HCT116 (cell line): ENCODE data around the gene INSIG2. TPM values are rescaled to one million over a fixed set of nuclear protein-coding genes. Genes with fewer than 3 reads are reported as not detected.

Experiments used
- ATAC-seq: fragments of 200-7000 bp; cut with Tn5 transposase; 2 replicates; pipeline ENCODE4 v1.9.1; 2020; ENCODE audit warnings: mild to moderate bottlenecking, moderate library complexity
- BruUV-seq: library from RNA; stranded (reverse); fragments of 400-500 nt; replicated peaks from 2 replicates; lab custom pipeline; 2021; lab: Mats Ljungman, UMichigan
- CTCF ChIA-PET: fragments of 300-600 bp; sonication (Branson Sonifier 250); formaldehyde crosslinking; loops from one replicate; lab custom pipeline; 2021; ENCODE audit warnings: antibody characterized with exemption; lab: Charles Lee
- POLR2A ChIA-PET: fragments of 300-600, 350-600 bp; sonication (Branson Sonifier 250); formaldehyde crosslinking; loops from one replicate; lab custom pipeline; 2021; ENCODE audit warnings: antibody characterized with exemption; lab: Charles Lee
- RAD21 ChIA-PET, 2 experiments: fragments of 300-600 bp; sonication (Branson Sonifier 250); formaldehyde crosslinking; loops; one replicate each; lab custom pipeline; 2023; ENCODE audit warnings: low total read pairs in 2 of 2; ENCODE audit not compliant: uncharacterized antibody in 2 of 2, unreplicated experiment in 2 of 2, low non-redundant PET in 1 of 2; lab: Charles Lee
- DNase-seq: peaks from one replicate; pipeline ENCODE4 v3.0.0-alpha.2; 2010; ENCODE audit warnings: low read depth, low spot score
- H2AFZ ChIP-seq: fragments of 200-600 bp; shearing (Covaris generic), sonication (generic); 2 replicates; pipeline ENCODE4 v1.6.1; 2017; ENCODE audit warnings: low read depth, mixed run types, mixed read lengths, antibody characterized with exemption, low read length; ENCODE audit not compliant: poor library complexity, severe bottlenecking
- H3K27ac ChIP-seq: 2 replicates; pipeline ENCODE4 v1.5.1; 2012; ENCODE audit warnings: low read depth, low read length
- H3K27me3 ChIP-seq: fragments of 200-600 bp; sonication (generic); 2 replicates; pipeline ENCODE4 v1.6.1; 2016; ENCODE audit warnings: mixed run types, low read length, mixed read lengths; ENCODE audit not compliant: insufficient read depth
- H3K36me3 ChIP-seq, 2 experiments: fragments of 200-500 bp in 1 of 2; fragments of 200-600 bp in 1 of 2; sonication (Bioruptor generic) in 1 of 2; sonication (generic) in 1 of 2; 2 replicates each; pipeline versions ENCODE4 v1.5.1 to v1.6.1; 2014 to 2016; ENCODE audit warnings: low read length in 2 of 2, inconsistent platforms in 1 of 2, mixed read lengths in 1 of 2, mixed run types in 1 of 2; ENCODE audit not compliant: insufficient read depth in 2 of 2, control insufficient read depth in 1 of 2
- H3K4me1 ChIP-seq, 2 experiments: fragments of 200-600 bp in 1 of 2; sonication (generic) in 1 of 2; 2 replicates each; pipeline versions ENCODE4 v1.5.1 to v1.6.1; 2012 to 2017; ENCODE audit warnings: low read length in 2 of 2, inconsistent platforms in 1 of 2, mild to moderate bottlenecking in 1 of 2, mixed read lengths in 1 of 2, mixed run types in 1 of 2, moderate library complexity in 1 of 2; ENCODE audit not compliant: insufficient read depth in 2 of 2, control insufficient read depth in 1 of 2
- H3K4me2 ChIP-seq: fragments of 200-600 bp; sonication (generic); 2 replicates; pipeline ENCODE4 v1.6.1; 2017; ENCODE audit warnings: mixed run types, low read length, mixed read lengths
- H3K4me3 ChIP-seq, 2 experiments: fragments of 200-600 bp in 1 of 2; sonication (generic) in 1 of 2; replicated peaks in 1 of 2; 2 replicates each; pipeline ENCODE4 v1.5.1; 2011 to 2016; ENCODE audit warnings: low read length in 2 of 2, control low read depth in 1 of 2, low read depth in 1 of 2, mild to moderate bottlenecking in 1 of 2, mixed read lengths in 1 of 2, mixed run types in 1 of 2
- H3K79me2 ChIP-seq: fragments of 200-600 bp; sonication (generic); 2 replicates; pipeline ENCODE4 v1.6.1; 2017; ENCODE audit warnings: mild to moderate bottlenecking, mixed run types, low read length, moderate library complexity, mixed read lengths; ENCODE audit not compliant: insufficient read depth
- H3K9ac ChIP-seq: fragments of 200-600 bp; sonication (generic); 2 replicates; pipeline ENCODE4 v1.6.1; 2016; ENCODE audit warnings: low read length, mixed read lengths
- H3K9me2 ChIP-seq: fragments of 200-600 bp; sonication (generic), shearing (Covaris generic); 2 replicates; pipeline ENCODE4 v1.6.1; 2017; ENCODE audit warnings: mixed run types, mild to moderate bottlenecking, moderate library complexity; ENCODE audit not compliant: insufficient read depth
- H3K9me3 ChIP-seq, 2 experiments: fragments of 200-500 bp in 1 of 2; fragments of 200-600 bp in 1 of 2; sonication (Bioruptor generic) in 1 of 2; sonication (generic) in 1 of 2; 2 replicates each; pipeline ENCODE4 v1.6.1; 2014 to 2017; ENCODE audit warnings: low read length in 2 of 2, mixed read lengths in 2 of 2, inconsistent platforms in 1 of 2, low read depth in 1 of 2, mild to moderate bottlenecking in 1 of 2, mixed run types in 1 of 2, moderate library complexity in 1 of 2; ENCODE audit not compliant: control insufficient read depth in 1 of 2, insufficient read depth in 1 of 2
- H4K20me1 ChIP-seq: fragments of 200-600 bp; sonication (generic), shearing (Covaris generic); 2 replicates; pipeline ENCODE4 v1.6.1; 2017; ENCODE audit warnings: mixed run types, mild to moderate bottlenecking, moderate library complexity; ENCODE audit not compliant: insufficient read depth
- POLR2AphosphoS5 ChIP-seq: IDR thresholded peaks from 2 replicates; pipeline ENCODE4 v1.6.1; 2011; ENCODE audit warnings: mild to moderate bottlenecking, low read depth, low read length, moderate library complexity
- RAD21 ChIP-seq: IDR thresholded peaks from 2 replicates; pipeline ENCODE4 v1.6.1; 2012; ENCODE audit warnings: low read depth, mild to moderate bottlenecking
- SIN3A ChIP-seq: IDR thresholded peaks from 2 replicates; pipeline ENCODE4 v1.6.1; 2012; ENCODE audit warnings: low read depth
- ZNF274 ChIP-seq: fragments of 200-500 bp; sonication (Bioruptor generic); IDR thresholded peaks from 2 replicates; pipeline ENCODE4 v1.6.1; 2014; ENCODE audit warnings: mild to moderate bottlenecking, low read depth, low read length, inconsistent platforms
- intact Hi-C: fragments of 100-400 bp; cut with micrococcal nuclease; formaldehyde crosslinking; loops from 2 replicates; pipeline ENCODE4 v1.10.0; 2022
- total RNA-seq: library from RNA; stranded (reverse); gene quantifications from one replicate; pipeline ENCODE4 v1.2.1, GENCODE V29; 2021; ENCODE audit not compliant: unreplicated experiment
- TF ChIP-seq, protein P1 (sequence below): IDR thresholded peaks from 2 replicates; pipeline ENCODE4 v1.6.1; 2012

Gene INSIG2
- total RNA-seq, 1 experiment from 2014 or later: 21.8 TPM

GRCh38 chr2:118065015-118065706 lies 23.1 kb upstream of the INSIG2 start:
- Histone ChIP-seq H3K27me3 (no peaks in the 10 kb centered on the region), H3K9ac (no peak overlapping the region), H4K20me1 (no peaks in the 10 kb centered on the region)
- TF ChIP-seq RAD21: no peak
- no peak for TF ChIP-seq ZNF274
- TF ChIP-seq, protein P1, sequence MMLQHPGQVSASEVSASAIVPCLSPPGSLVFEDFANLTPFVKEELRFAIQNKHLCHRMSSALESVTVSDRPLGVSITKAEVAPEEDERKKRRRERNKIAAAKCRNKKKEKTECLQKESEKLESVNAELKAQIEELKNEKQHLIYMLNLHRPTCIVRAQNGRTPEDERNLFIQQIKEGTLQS: no peak
- TF ChIP-seq, all 23 proteins: peak for 0
- ATAC-seq (no peak), DNase-seq (no peak)
- no peaks in the 10 kb centered on the region for H3K36me3 ChIP-seq
- POLR2A ChIA-PET: no interaction called here
- no peak overlapping the region for H3K4me2 ChIP-seq
- no peaks in the 10 kb centered on the region for H3K79me2 ChIP-seq
- CTCF ChIA-PET: no interaction called here
- intact Hi-C loops: no loop called here
- no peaks in the 10 kb centered on the region for H3K4me1 ChIP-seq
- H3K9me2 ChIP-seq: no peaks in the 10 kb centered on the region
- no peak overlapping the region for H2AFZ ChIP-seq
- no peaks in the 10 kb centered on the region for H3K9me3 ChIP-seq
- H3K4me3 ChIP-seq: no peak overlapping the region
- RAD21 ChIA-PET: no interaction called here
- BruUV-seq: no TSS peak
- H3K27ac ChIP-seq: no peak overlapping the region

- CTCF ChIA-PET: no interaction called here
- BruUV-seq: no TSS peak
- H3K9me3 ChIP-seq: no peaks in the 10 kb centered on the region
- H3K4me2 ChIP-seq: no peak overlapping the region
- H4K20me1 ChIP-seq: no peaks in the 10 kb centered on the region
- H3K9ac ChIP-seq: no peak overlapping the region
- no peaks in the 10 kb centered on the region for H3K36me3 ChIP-seq
- no peak overlapping the region for H3K27ac ChIP-seq
- ATAC-seq (no peak), DNase-seq (no peak)
- intact Hi-C loops: no loop called here
- no peaks in the 10 kb centered on the region for H3K79me2 ChIP-seq
- POLR2A ChIA-PET: no interaction called here
- H3K9me2 ChIP-seq: no peaks in the 10 kb centered on the region
- RAD21 ChIA-PET: no interaction called here
- no peak overlapping the region for H3K4me3 ChIP-seq
- TF ChIP-seq POLR2AphosphoS5 (no peak), SIN3A (no peak)
- H2AFZ ChIP-seq: no peak overlapping the region
- no peaks in the 10 kb centered on the region for H3K27me3 ChIP-seq
- no peaks in the 10 kb centered on the region for H3K4me1 ChIP-seq
Measured at GRCh38 chr2:118065921-118066511, 22.3 kb upstream of the INSIG2 start.
